ENCODE measurements around the gene PPM1M.

GRCh38 chr3:52289338-52289746 is 43.8 kb downstream of the PPM1M start:
- TF ChIP-seq CTCF (conservative IDR thresholded peaks at IDR 0.05; ENCODE audit: low read depth in 2 of 2) (no peak), EZH2 (IDR thresholded peaks at IDR 0.05; ENCODE audit: low read depth, unreplicated experiment) (no peak), POLR2AphosphoS5 (IDR thresholded peaks at IDR 0.05; ENCODE audit: low read depth) (no peak), CREB1 (CRISPR knock-in tag; IDR thresholded peaks at IDR 0.05; ENCODE audit: low read depth) (no peak), REST (IDR thresholded peaks at IDR 0.05; ENCODE audit: unreplicated experiment) (no peak), ZNF462 (CRISPR knock-in tag; IDR thresholded peaks at IDR 0.05) (no peak), ZNF331 (CRISPR knock-in tag; IDR thresholded peaks at IDR 0.05; ENCODE audit: low read depth) (no peak), JUNB (IDR thresholded peaks at IDR 0.05; ENCODE audit: unreplicated experiment) (no peak), ETS1 (IDR thresholded peaks at IDR 0.05) (no peak), EZH2phosphoT487 (IDR thresholded peaks at IDR 0.05; ENCODE audit: unreplicated experiment) (no peak), NANOG (IDR thresholded peaks at IDR 0.05; ENCODE audit: borderline replicate concordance) (no peak)

All from GM23338 (cell line).